ENCODE measurements around the gene RPL11. TPM values are rescaled to one million over a fixed set of nuclear protein-coding genes. Genes with fewer than 3 reads are reported as not detected.

The RPL11 gene
- polyA plus RNA-seq, 1 donor (not counting 4 experiments of a cell fraction or from before 2014, with no cell fraction given), result 2,447 TPM

GRCh38 chr1:23736437-23737134 is 45.0 kb downstream of the RPL11 start:
- no peak overlapping the region for H3K27ac ChIP-seq (ENCODE audit: control insufficient read depth, insufficient read depth, low read length)

GRCh38 chr1:23741609-23742008 is 50.0 kb downstream of the RPL11 start:
- no peak for TF ChIP-seq EZH2 (IDR thresholded peaks at IDR 0.05; ENCODE audit: low read length)
- TF ChIP-seq CTCF (optimal IDR thresholded peaks at IDR 0.05 in 1 of 3, IDR thresholded peaks at IDR 0.05 in 1 of 3, conservative IDR thresholded peaks at IDR 0.05 in 1 of 3; ENCODE audit: extremely low read depth in 1 of 3, insufficient read depth in 2 of 3, low read length in 3 of 3), result no peak
- Histone ChIP-seq H3K27ac (ENCODE audit: control insufficient read depth, insufficient read depth, low read length) (no peak overlapping the region), H4K20me1 (ENCODE audit: control insufficient read depth, extremely low read depth, insufficient read depth, low read length) (no peaks in the 10 kb centered on the region), H3K4me1 (ENCODE audit: control insufficient read depth, extremely low read depth, insufficient read depth, low read length) (peaks cover 18% of the 10 kb centered on the region), H3K9ac (ENCODE audit: control insufficient read depth, extremely low read depth, insufficient read depth, low read length) (no peak overlapping the region), H3K27me3 (ENCODE audit: control insufficient read depth, extremely low read depth, insufficient read depth, low read length) (no peaks in the 10 kb centered on the region), H3K79me2 (ENCODE audit: control insufficient read depth, insufficient read depth, low read length) (peaks cover 33% of the 10 kb centered on the region), H3K36me3 (ENCODE audit: control insufficient read depth in 2 of 2, extremely low read depth in 1 of 2, insufficient read depth in 2 of 2, low read length in 2 of 2) (peaks cover 2 to 3% of the 10 kb centered on the region in 2 experiments), H3K4me2 (ENCODE audit: control insufficient read depth, extremely low read depth, insufficient read depth, low read depth, low read length) (no peak overlapping the region), H3K9me3 (ENCODE audit: control insufficient read depth, low read depth, low read length) (no peaks in the 10 kb centered on the region), H2AFZ (ENCODE audit: control insufficient read depth, low read length) (no peak overlapping the region), H3K9me1 (ENCODE audit: control insufficient read depth, extremely low read depth, insufficient read depth, low read length) (peaks cover 5% of the 10 kb centered on the region), H3K4me3 (ENCODE audit: control insufficient read depth in 2 of 3, extremely low read depth in 1 of 3, insufficient read depth in 2 of 3, low read depth in 1 of 3, low read length in 3 of 3) (no peak overlapping the region)
- DNase-seq (ENCODE audit: low read depth, low spot score), result no peak
- dilution Hi-C loops (cut with MboI; ENCODE audit: extremely low pct_ligation_motif_present, low sequenced_read_pairs), result no loop called here
- FAIRE-seq, result no peak

More at GRCh38 chr1:23736437-23737134, 45.0 kb downstream of the RPL11 start:
- Histone ChIP-seq H4K20me1 (ENCODE audit: control insufficient read depth, extremely low read depth, insufficient read depth, low read length) (no peaks in the 10 kb centered on the region), H3K36me3 (ENCODE audit: control insufficient read depth in 2 of 2, extremely low read depth in 1 of 2, insufficient read depth in 2 of 2, low read length in 2 of 2) (peaks cover 0 to 4% of the 10 kb centered on the region in 2 experiments), H3K9me1 (ENCODE audit: control insufficient read depth, extremely low read depth, insufficient read depth, low read length) (no peaks in the 10 kb centered on the region), H3K9me3 (ENCODE audit: control insufficient read depth, low read depth, low read length) (no peaks in the 10 kb centered on the region), H3K4me1 (ENCODE audit: control insufficient read depth, extremely low read depth, insufficient read depth, low read length) (peaks cover 4% of the 10 kb centered on the region), H3K79me2 (ENCODE audit: control insufficient read depth, insufficient read depth, low read length) (no peaks in the 10 kb centered on the region), H2AFZ (ENCODE audit: control insufficient read depth, low read length) (no peak overlapping the region), H3K4me2 (ENCODE audit: control insufficient read depth, extremely low read depth, insufficient read depth, low read depth, low read length) (no peak overlapping the region), H3K4me3 (ENCODE audit: control insufficient read depth in 2 of 3, extremely low read depth in 1 of 3, insufficient read depth in 2 of 3, low read depth in 1 of 3, low read length in 3 of 3) (no peak overlapping the region), H3K27me3 (ENCODE audit: control insufficient read depth, extremely low read depth, insufficient read depth, low read length) (no peaks in the 10 kb centered on the region), H3K9ac (ENCODE audit: control insufficient read depth, extremely low read depth, insufficient read depth, low read length) (no peak overlapping the region)
- FAIRE-seq (no peak), DNase-seq (ENCODE audit: low read depth, low spot score) (no peak)
- dilution Hi-C loops (cut with MboI; ENCODE audit: extremely low pct_ligation_motif_present, low sequenced_read_pairs), result no loop called here
- TF ChIP-seq CTCF (optimal IDR thresholded peaks at IDR 0.05 in 1 of 3, IDR thresholded peaks at IDR 0.05 in 1 of 3, conservative IDR thresholded peaks at IDR 0.05 in 1 of 3; ENCODE audit: extremely low read depth in 1 of 3, insufficient read depth in 2 of 3, low read length in 3 of 3) (no peak), EZH2 (IDR thresholded peaks at IDR 0.05; ENCODE audit: low read length) (no peak)

All from keratinocyte (primary cell).